ENCODE results near the gene EFEMP1. TPM values are rescaled to one million over a fixed set of nuclear protein-coding genes. Genes with fewer than 3 reads are reported as not detected.

EFEMP1 gene
- total and polyA plus RNA-seq, 8 donors, result 101 to 346 (median 151) TPM

DNA sequence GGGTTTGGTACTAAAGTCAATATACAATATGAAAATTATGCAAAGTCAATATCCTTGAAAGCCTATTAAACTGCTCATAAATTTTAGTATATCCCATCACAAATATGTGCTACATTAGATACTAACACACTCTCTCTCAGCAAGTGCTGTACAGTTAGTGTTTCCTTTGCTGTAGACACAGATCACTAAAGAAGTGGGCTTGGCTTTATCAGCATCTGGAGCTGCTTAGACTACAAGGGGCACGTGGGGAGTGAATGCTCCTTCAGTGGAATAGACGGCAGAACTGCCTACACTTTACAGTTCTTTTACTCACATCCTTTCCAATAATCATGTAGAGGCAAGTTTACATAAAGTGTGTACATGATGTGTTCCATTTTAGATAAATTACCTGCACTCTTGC is 26.0 kb upstream of the EFEMP1 start:
- Histone ChIP-seq H3K27ac (no peak overlapping the region), H3K4me3 (no peak overlapping the region), H3K4me1 (no peaks in the 10 kb centered on the region), H3K9me3 (no peaks in the 10 kb centered on the region), H3K27me3 (no peaks in the 10 kb centered on the region), H3K36me3 (no peaks in the 10 kb centered on the region)
- TF ChIP-seq, protein P1, sequence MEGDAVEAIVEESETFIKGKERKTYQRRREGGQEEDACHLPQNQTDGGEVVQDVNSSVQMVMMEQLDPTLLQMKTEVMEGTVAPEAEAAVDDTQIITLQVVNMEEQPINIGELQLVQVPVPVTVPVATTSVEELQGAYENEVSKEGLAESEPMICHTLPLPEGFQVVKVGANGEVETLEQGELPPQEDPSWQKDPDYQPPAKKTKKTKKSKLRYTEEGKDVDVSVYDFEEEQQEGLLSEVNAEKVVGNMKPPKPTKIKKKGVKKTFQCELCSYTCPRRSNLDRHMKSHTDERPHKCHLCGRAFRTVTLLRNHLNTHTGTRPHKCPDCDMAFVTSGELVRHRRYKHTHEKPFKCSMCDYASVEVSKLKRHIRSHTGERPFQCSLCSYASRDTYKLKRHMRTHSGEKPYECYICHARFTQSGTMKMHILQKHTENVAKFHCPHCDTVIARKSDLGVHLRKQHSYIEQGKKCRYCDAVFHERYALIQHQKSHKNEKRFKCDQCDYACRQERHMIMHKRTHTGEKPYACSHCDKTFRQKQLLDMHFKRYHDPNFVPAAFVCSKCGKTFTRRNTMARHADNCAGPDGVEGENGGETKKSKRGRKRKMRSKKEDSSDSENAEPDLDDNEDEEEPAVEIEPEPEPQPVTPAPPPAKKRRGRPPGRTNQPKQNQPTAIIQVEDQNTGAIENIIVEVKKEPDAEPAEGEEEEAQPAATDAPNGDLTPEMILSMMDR (IDR thresholded peaks at IDR 0.05), result no peak
- intact Hi-C loops (cut with DNase I), result no loop called here
- ATAC-seq (no peak), DNase-seq (no peak)

GRCh38 chr2:55949211-55949610 is 25.6 kb upstream of the EFEMP1 start:
- no peak for ATAC-seq
- DNase-seq, result no peak
- H3K36me3 ChIP-seq, result no peaks in the 10 kb centered on the region
- no peaks in the 10 kb centered on the region for H3K9me3 ChIP-seq
- no peak overlapping the region for H3K27ac ChIP-seq
- H3K4me1 ChIP-seq, result no peaks in the 10 kb centered on the region
- no peak overlapping the region for H3K4me3 ChIP-seq
- no peaks in the 10 kb centered on the region for H3K27me3 ChIP-seq
- intact Hi-C loops (cut with DNase I), result no loop called here
- TF ChIP-seq, protein P1 (IDR thresholded peaks at IDR 0.05), result no peak

DNA sequence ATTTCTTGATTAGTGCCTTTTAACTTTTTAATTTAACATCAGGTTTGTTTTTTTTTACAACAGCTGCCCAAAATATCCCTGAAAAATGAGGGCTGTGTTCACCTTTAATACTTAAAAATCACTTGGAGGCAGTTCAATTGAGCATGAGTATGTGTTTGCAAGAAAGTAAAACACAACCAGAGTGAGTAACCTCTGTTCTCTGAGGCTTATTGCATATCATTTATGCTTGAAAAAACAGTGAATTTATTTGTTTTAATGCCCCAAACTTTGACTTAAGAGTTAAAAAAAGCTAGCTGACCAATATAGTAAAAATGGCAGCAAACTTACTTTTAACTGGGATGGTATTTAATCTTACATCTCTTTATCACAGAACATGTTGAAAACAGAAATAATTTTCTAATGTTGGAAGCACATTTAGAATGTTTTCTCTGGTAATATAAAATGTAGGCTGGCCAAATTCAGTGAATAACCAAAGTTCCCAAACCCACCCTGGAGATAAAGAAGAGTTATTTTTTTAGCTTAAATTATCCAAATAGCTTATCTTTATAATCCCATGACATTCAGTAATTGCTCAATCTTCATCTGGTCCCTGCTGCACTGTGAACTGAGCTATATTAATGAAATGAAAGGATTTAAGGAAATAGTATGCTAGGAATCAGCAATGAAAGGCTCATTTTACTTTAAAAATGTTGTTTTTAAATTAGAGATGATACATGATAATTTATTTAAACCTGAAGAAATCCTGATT is 24.8 kb upstream of the EFEMP1 start:
- Histone ChIP-seq H3K9me3 (no peaks in the 10 kb centered on the region), H3K4me1 (no peaks in the 10 kb centered on the region), H3K4me3 (no peak overlapping the region), H3K27ac (no peak overlapping the region), H3K27me3 (no peaks in the 10 kb centered on the region), H3K36me3 (no peaks in the 10 kb centered on the region)
- TF ChIP-seq, protein P1 (IDR thresholded peaks at IDR 0.05), result no peak
- no peak for ATAC-seq
- DNase-seq, result no peak
- intact Hi-C loops (cut with DNase I), result no loop called here

DNA sequence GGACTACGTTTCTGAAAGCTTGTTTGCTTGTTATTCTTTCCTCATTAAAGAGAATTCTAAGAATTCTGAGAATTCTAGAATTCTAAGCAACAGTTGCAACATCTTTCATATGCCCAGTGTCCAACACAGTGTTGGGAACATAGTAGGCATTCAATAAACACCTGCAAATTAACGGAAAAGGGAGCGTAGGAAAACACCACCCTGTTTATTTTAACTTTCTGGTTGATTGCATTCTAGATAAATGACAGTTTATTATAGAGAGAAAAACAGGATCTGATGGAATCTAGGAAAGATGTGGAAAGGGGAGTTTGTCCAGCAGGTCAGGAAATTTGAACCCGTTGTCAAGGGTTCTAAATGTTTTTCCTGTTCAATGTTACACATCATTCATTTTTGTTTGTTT is 24.2 kb upstream of the EFEMP1 start:
- no peaks in the 10 kb centered on the region for H3K4me1 ChIP-seq
- TF ChIP-seq, protein P1 (IDR thresholded peaks at IDR 0.05), result no peak
- H3K27me3 ChIP-seq, result no peaks in the 10 kb centered on the region
- H3K9me3 ChIP-seq, result no peaks in the 10 kb centered on the region
- intact Hi-C loops (cut with DNase I), result no loop called here
- no peak for DNase-seq
- no peak overlapping the region for H3K4me3 ChIP-seq
- H3K27ac ChIP-seq, result no peak overlapping the region
- ATAC-seq, result no peak
- no peaks in the 10 kb centered on the region for H3K36me3 ChIP-seq

GRCh38 chr2:55946793-55947192 is 23.2 kb upstream of the EFEMP1 start:
- no peaks in the 10 kb centered on the region for H3K36me3 ChIP-seq
- H3K27ac ChIP-seq, result no peak overlapping the region
- no peaks in the 10 kb centered on the region for H3K9me3 ChIP-seq
- no peaks in the 10 kb centered on the region for H3K27me3 ChIP-seq
- intact Hi-C loops (cut with DNase I), result no loop called here
- TF ChIP-seq, protein P1 (IDR thresholded peaks at IDR 0.05), result no peak
- no peaks in the 10 kb centered on the region for H3K4me1 ChIP-seq
- no peak overlapping the region for H3K4me3 ChIP-seq
- ATAC-seq, result no peak
- DNase-seq, result no peak

Data from left lung (tissue), 10 donors.